ENCODE measurements around the gene TET1.

Gene TET1

GRCh38 chr10:68742397-68742796, 182.3 kb downstream of the TET1 start:
- no peak overlapping the region for H3K27ac ChIP-seq
- TF ChIP-seq CTCF (IDR thresholded peaks at IDR 0.05) (no peak), ZFX (IDR thresholded peaks at IDR 0.05; ENCODE audit: borderline replicate concordance) (no peak)
